ENCODE measurements around the gene PPP2R3C.
"Not testable (repeated sequence)": the region's sequence is repeated elsewhere in the genome, so short reads cannot be mapped to it uniquely, and the experiment has no call there.

PPP2R3C gene

GRCh38 chr14:35050652-35051051 is 71.1 kb downstream of the PPP2R3C start:
- no peak for DNase-seq

- no peak for DNase-seq
Measured at GRCh38 chr14:35047976-35048513, 73.7 kb downstream of the PPP2R3C start.

- DNase-seq: no peak
Measured at GRCh38 chr14:35046751-35047536, 74.8 kb downstream of the PPP2R3C start.

- DNase-seq: peak; percentile 96
Measured at GRCh38 chr14:35046048-35046750, 75.6 kb downstream of the PPP2R3C start, which contains the start of gene FAM177A1. TSS of gene FAM177A1 (plus strand) at chr14:35046272. CDS start at chr14:35046464, 192 bp downstream.

GRCh38 chr14:35045798-35046047 is 76.1 kb downstream of the PPP2R3C start:
- DNase-seq: no peak

GRCh38 chr14:35044939-35045797 is 76.6 kb downstream of the PPP2R3C start:
- DNase-seq: no peak

- DNase-seq: no peak
Measured at GRCh38 chr14:35043046-35043445, 78.7 kb downstream of the PPP2R3C start.

- no peak for DNase-seq
Measured at GRCh38 chr14:35042632-35043031, 79.2 kb downstream of the PPP2R3C start.

GRCh38 chr14:35038312-35038711 is 83.5 kb downstream of the PPP2R3C start:
- not testable (repeated sequence) for DNase-seq

All from activated CD4-positive, alpha-beta T cell treated with anti-CD3 and anti-CD28 coated beads for 1 hour (primary cell).